ENCODE results near the gene DCAF12L1. TPM values are rescaled to one million over a fixed set of nuclear protein-coding genes. Genes with fewer than 3 reads are reported as not detected.

Gene DCAF12L1
- total and polyA plus RNA-seq, 9 of the 15 experiments (the other 6 are each of a cell fraction or from before 2014, with no cell fraction given), result not detected

GRCh38 chrX:126575911-126576310 is 23.3 kb upstream of the DCAF12L1 start:
- no TSS peak for BruUV-seq (replicated peaks)
- Histone ChIP-seq H3K9me1 (ENCODE audit: control insufficient read depth, insufficient read depth, low read length) (no peaks in the 10 kb centered on the region), H4K20me1 (replicated peaks; ENCODE audit: control insufficient read depth, insufficient read depth, low read length) (no peaks in the 10 kb centered on the region), H3K36me3 (ENCODE audit: control insufficient read depth, insufficient read depth, low read length) (no peaks in the 10 kb centered on the region), H2AFZ (ENCODE audit: low read depth, low read length) (no peak overlapping the region), H3K4me1 (replicated peaks in 1 of 2; ENCODE audit: control insufficient read depth in 2 of 2, insufficient read depth in 2 of 2, low read length in 2 of 2) (no peaks in the 10 kb centered on the region), H3K4me3 (no peak overlapping the region), H3K9me3 (replicated peaks; ENCODE audit: control insufficient read depth, insufficient read depth, low read depth, low read length) (no peaks in the 10 kb centered on the region), H3K27me3 (ENCODE audit: control insufficient read depth in 2 of 2, insufficient read depth in 2 of 2, low read length in 2 of 2) (no peaks in the 10 kb centered on the region), H3K27ac (ENCODE audit: extremely low read depth, low read depth, low read length) (no peak overlapping the region), H3K79me2 (ENCODE audit: control insufficient read depth, insufficient read depth, low read length) (no peaks in the 10 kb centered on the region), H3K4me2 (ENCODE audit: insufficient read depth, low read length) (no peak overlapping the region), H3K9ac (ENCODE audit: insufficient read depth in 1 of 2, low read depth in 2 of 2, low read length in 2 of 2) (no peak overlapping the region)
- POLR2A ChIA-PET, result no interaction called here
- CTCF ChIA-PET (ENCODE audit: low intra/inter-chr PET ratio), result no interaction called here
- no peak for TF ChIP-seq L3MBTL2 (IDR thresholded peaks at IDR 0.05)
- no peak for TF ChIP-seq USF1 (CRISPR knock-in tag; IDR thresholded peaks at IDR 0.05)
- TF ChIP-seq THAP7 (CRISPR knock-in tag; IDR thresholded peaks at IDR 0.05), result no peak
- TF ChIP-seq NBN (IDR thresholded peaks at IDR 0.05; ENCODE audit: low read depth), result no peak
- no peak for TF ChIP-seq HOXB6 (CRISPR knock-in tag; IDR thresholded peaks at IDR 0.05; ENCODE audit: borderline replicate concordance)
- WGBS (ENCODE audit: insufficient coverage, low coverage, missing lambda C conversion rate), result 11% methylated on average over 1 of the region's 1 CpG
- FAIRE-seq (no peak), DNase-seq (ENCODE audit: extremely low read depth in 1 of 4, low spot score in 3 of 4) (no peak), ATAC-seq (no peak)
- intact Hi-C loops (cut with micrococcal nuclease), result no loop called here
- in situ Hi-C loops (cut with MboI), result no loop called here

- DNase-seq (ENCODE audit: extremely low read depth in 1 of 4, low spot score in 3 of 4) (no peak), ATAC-seq (no peak), FAIRE-seq (no peak)
- Histone ChIP-seq H3K4me3 (no peak overlapping the region), H3K27ac (ENCODE audit: extremely low read depth, low read depth, low read length) (no peak overlapping the region), H3K9me3 (replicated peaks; ENCODE audit: control insufficient read depth, insufficient read depth, low read depth, low read length) (no peaks in the 10 kb centered on the region), H3K9ac (ENCODE audit: insufficient read depth in 1 of 2, low read depth in 2 of 2, low read length in 2 of 2) (no peak overlapping the region), H3K4me2 (ENCODE audit: insufficient read depth, low read length) (no peak overlapping the region), H2AFZ (ENCODE audit: low read depth, low read length) (no peak overlapping the region), H3K79me2 (ENCODE audit: control insufficient read depth, insufficient read depth, low read length) (no peaks in the 10 kb centered on the region), H3K9me1 (ENCODE audit: control insufficient read depth, insufficient read depth, low read length) (no peaks in the 10 kb centered on the region), H3K36me3 (ENCODE audit: control insufficient read depth, insufficient read depth, low read length) (no peaks in the 10 kb centered on the region), H4K20me1 (replicated peaks; ENCODE audit: control insufficient read depth, insufficient read depth, low read length) (no peaks in the 10 kb centered on the region), H3K27me3 (ENCODE audit: control insufficient read depth in 2 of 2, insufficient read depth in 2 of 2, low read length in 2 of 2) (no peaks in the 10 kb centered on the region), H3K4me1 (replicated peaks in 1 of 2; ENCODE audit: control insufficient read depth in 2 of 2, insufficient read depth in 2 of 2, low read length in 2 of 2) (no peaks in the 10 kb centered on the region)
- in situ Hi-C loops (cut with MboI) (no loop called here), intact Hi-C loops (cut with micrococcal nuclease) (no loop called here)
- POLR2A ChIA-PET, result no interaction called here
- BruUV-seq (replicated peaks), result no TSS peak
- no CpG with 5 or more reads among the region's 1 CpG for WGBS (ENCODE audit: insufficient coverage, low coverage, missing lambda C conversion rate)
- CTCF ChIA-PET (ENCODE audit: low intra/inter-chr PET ratio), result no interaction called here
- TF ChIP-seq SUPT5H (IDR thresholded peaks at IDR 0.05), result no peak
- TF ChIP-seq GMEB1 (CRISPR knock-in tag; IDR thresholded peaks at IDR 0.05), result no peak
- no peak for TF ChIP-seq ZNF77 (CRISPR knock-in tag; IDR thresholded peaks at IDR 0.05)
- no peak for TF ChIP-seq CC2D1A (IDR thresholded peaks at IDR 0.05)
- no peak for TF ChIP-seq HMG20A (CRISPR knock-in tag; conservative IDR thresholded peaks at IDR 0.05)
- TF ChIP-seq RBM14 (IDR thresholded peaks at IDR 0.05; ENCODE audit: borderline replicate concordance, insufficient read depth, low read depth, low read length), result no peak
- no peak for TF ChIP-seq ELF2 (CRISPR knock-in tag; IDR thresholded peaks at IDR 0.05)
- no peak for TF ChIP-seq SPI1 (IDR thresholded peaks at IDR 0.05; ENCODE audit: borderline replicate concordance, low read depth, low read length)
- no peak for TF ChIP-seq STAT5A (IDR thresholded peaks at IDR 0.05; ENCODE audit: borderline replicate concordance, low read length)
- TF ChIP-seq MIER1 (IDR thresholded peaks at IDR 0.05; ENCODE audit: low read depth), result no peak
- TF ChIP-seq FOXA3 (CRISPR knock-in tag; conservative IDR thresholded peaks at IDR 0.05 in 1 of 2, IDR thresholded peaks at IDR 0.05 in 1 of 2), result no peak
Measured at GRCh38 chrX:126557151-126557550, 4.5 kb upstream of the DCAF12L1 start.
